Naive thymus-derived CD8-positive, alpha-beta T cell (primary cell): ENCODE results near the gene UGT3A1. TPM values are rescaled to one million over a fixed set of nuclear protein-coding genes. Genes with fewer than 3 reads are reported as not detected.

Experiments used
- ATAC-seq, 2 donors: fragments of 150-1000 bp; cut with Tn5 transposase in 1 of 2; sonication (Bioruptor Pico), chemical (Tn5 transposase) in 1 of 2; 1 replicate in 1 of 2; 2 replicates in 1 of 2; pipeline ENCODE4 v1.10.0; 2021; ENCODE audit warnings: mild to moderate bottlenecking in 2 of 2, moderate library complexity in 2 of 2
- POLR2A ChIA-PET: fragments of 350-600 bp; sonication (Branson Sonifier 250); formaldehyde crosslinking; loops from one replicate; lab custom pipeline; 2021; ENCODE audit warnings: antibody characterized with exemption; lab: Charles Lee
- DNase-seq, 10 donors: peaks; one replicate each; pipeline versions ENCODE4 v3.0.0 to v3.0.0-alpha.2; 2020 to 2022
- H3K27ac Mint-ChIP-seq, 10 donors: one replicate each; pipeline ENCODE4 v1.8.0; 2020 to 2022; ENCODE audit warnings: mild to moderate bottlenecking in 10 of 10, mixed read lengths in 10 of 10, moderate library complexity in 4 of 10, inconsistent platforms in 1 of 10
- H3K27me3 Mint-ChIP-seq, 5 donors: one replicate each; pipeline ENCODE4 v1.8.0; 2021 to 2022; ENCODE audit warnings: mixed read lengths in 5 of 5
- H3K36me3 Mint-ChIP-seq, 3 donors: one replicate each; pipeline ENCODE4 v1.8.0; 2020 to 2022; ENCODE audit warnings: mixed read lengths in 3 of 3, mild to moderate bottlenecking in 2 of 3, inconsistent platforms in 1 of 3
- H3K4me1 Mint-ChIP-seq, 4 donors: one replicate each; pipeline ENCODE4 v1.8.0; 2021 to 2022; ENCODE audit warnings: mixed read lengths in 4 of 4
- H3K4me3 Mint-ChIP-seq, 10 donors: one replicate each; pipeline ENCODE4 v1.8.0; 2020 to 2022; ENCODE audit warnings: mild to moderate bottlenecking in 10 of 10, mixed read lengths in 10 of 10, moderate library complexity in 6 of 10, inconsistent platforms in 1 of 10
- H3K9me3 Mint-ChIP-seq, 9 donors: one replicate each; pipeline ENCODE4 v1.8.0; 2020 to 2022; ENCODE audit warnings: mixed read lengths in 9 of 9, mild to moderate bottlenecking in 3 of 9, inconsistent platforms in 1 of 9, moderate library complexity in 1 of 9
- polyA plus RNA-seq, 3 donors: library from polyadenylated mRNA; unstranded; fragments of 300-500 nt; fragmentation: Illumina TruSeq; gene quantifications; one replicate each; pipeline ENCODE4 v1.2.3, GENCODE V29; 2021
- total RNA-seq, 8 experiments: library from RNA in 2 of 8; stranded (reverse) in 2 of 8; gene quantifications; one replicate each; pipeline ENCODE4 v1.2.3 and lab custom pipeline; 2021 to 2026

UGT3A1 gene
- total and polyA plus RNA-seq, 5 experiments from 2014 or later, result not detected

GRCh38 chr5:35902046-35902672 is 89.0 kb downstream of the UGT3A1 start:
- DNase-seq, result no peak
- peaks cover 30 to 65% (median 59%) of the 10 kb centered on the region in 4 donors for H3K4me1 Mint-ChIP-seq
- ATAC-seq, result peak; percentile 49 to 88
- no peaks in the 10 kb centered on the region for H3K36me3 Mint-ChIP-seq
- no peaks in the 10 kb centered on the region for H3K27me3 Mint-ChIP-seq
- H3K9me3 Mint-ChIP-seq, result no peaks in the 10 kb centered on the region
- H3K4me3 Mint-ChIP-seq, result no peak overlapping the region
- POLR2A ChIA-PET, result no interaction called here
- H3K27ac Mint-ChIP-seq, result peak overlapping the region in 4 of 10 donors; percentile 4 to 61 (median 31)

Other genes with a start within 250 kb of the UGT3A1 start
- gene IL7R, start 134.5 kb downstream of the UGT3A1 start, total RNA-seq, result 1,000 to 10,000 TPM; 1,319 to 1,437 TPM
- 100 to 1,000 TPM; 569 to 668 (median 661) TPM for gene IL7R, start 134.5 kb downstream of the UGT3A1 start, polyA plus RNA-seq
- not detected for gene CAPSL, start 52.8 kb downstream of the UGT3A1 start, total RNA-seq
- not detected for gene CAPSL, start 52.8 kb downstream of the UGT3A1 start, polyA plus RNA-seq
- gene UGT3A2, start 75.5 kb upstream of the UGT3A1 start, total RNA-seq, result not detected
- gene UGT3A2, start 75.5 kb upstream of the UGT3A1 start, polyA plus RNA-seq, result not detected
- gene LMBRD2, start 160.5 kb upstream of the UGT3A1 start, total RNA-seq, result 10 to 100 TPM; 15.6 to 16.5 TPM
- gene LMBRD2, start 160.5 kb upstream of the UGT3A1 start, polyA plus RNA-seq, result 1 to 10 TPM; 1.4 to 4.5 (median 2.6) TPM
- gene SKP2, start 160.7 kb upstream of the UGT3A1 start, total RNA-seq, result 10 to 100 TPM; 18.5 to 21.5 TPM
- 10 to 100 TPM; 15.3 to 21.2 (median 15.4) TPM for gene SKP2, start 160.7 kb upstream of the UGT3A1 start, polyA plus RNA-seq